Head of caudate nucleus (tissue), 42 donors: Measurements from ENCODE around the gene CER1.
"Not testable (repeated sequence)": the region's sequence is repeated elsewhere in the genome, so short reads cannot be mapped to it uniquely, and the experiment has no call there.

Source experiments
- DNase-seq, 42 donors: peaks; one replicate each; pipeline versions ENCODE4 v3.0.0 to v3.0.0-alpha.2; 2020 to 2021; ENCODE audit warnings: mixed read lengths in 7 of 42
- intact Hi-C: fragments of 100-400 bp; cut with DNase I; formaldehyde crosslinking; loops from one replicate; pipeline ENCODE4 v1.15.0; 2022

CER1 gene

GRCh38 chr9:14730461-14730898 lies 7.9 kb upstream of the CER1 start:
- no peak for DNase-seq
- intact Hi-C loops: no loop called here

- intact Hi-C loops: no loop called here
- DNase-seq: no peak
These were observed 768 bp upstream of the CER1 start for GRCh38 chr9:14723301-14723700.

GRCh38 chr9:14719231-14719923 lies 3.2 kb downstream of the CER1 start:
- DNase-seq: no peak
- intact Hi-C loops: no loop called here

- DNase-seq: no peak
These were observed 7.4 kb downstream of the CER1 start for GRCh38 chr9:14715102-14715501.

GRCh38 chr9:14713187-14713767 lies 9.3 kb downstream of the CER1 start:
- DNase-seq: no peak
- intact Hi-C loops: no loop called here

More at GRCh38 chr9:14715102-14715501, 7.4 kb downstream of the CER1 start:
- intact Hi-C loops: no loop called here

- no peak for DNase-seq
- intact Hi-C loops: no loop called here
These were observed 11.7 kb downstream of the CER1 start for GRCh38 chr9:14710804-14711203.

- DNase-seq: no peak
- intact Hi-C loops: no loop called here
These were observed 15.9 kb downstream of the CER1 start for GRCh38 chr9:14706530-14707140.

GRCh38 chr9:14705079-14705478 lies 17.5 kb downstream of the CER1 start:
- no peak for DNase-seq
- intact Hi-C loops: no loop called here

- intact Hi-C loops: no loop called here
- no peak for DNase-seq
These were observed 18.3 kb downstream of the CER1 start for GRCh38 chr9:14704281-14704680.

- intact Hi-C loops: no loop called here
These were observed 20.3 kb downstream of the CER1 start for GRCh38 chr9:14702200-14702720.

GRCh38 chr9:14693251-14693861 lies 29.2 kb downstream of the CER1 start, which contains the start of gene ZDHHC21:
Gene ZDHHC21 (minus strand): TSS chr9:14693432. CDS start chr9:14674340, 19,092 bp downstream.
- intact Hi-C loops: no loop called here
- DNase-seq: peak; percentile 48 to 93 (median 80)

More at GRCh38 chr9:14702200-14702720, 20.3 kb downstream of the CER1 start:
- no peak for DNase-seq

- DNase-seq: peak in 36 of 42 donors; percentile 1 to 68 (median 36)
- intact Hi-C loops: no loop called here
These were observed 29.9 kb downstream of the CER1 start for GRCh38 chr9:14692470-14693250.

GRCh38 chr9:14690948-14691730 lies 31.4 kb downstream of the CER1 start:
- no peak for DNase-seq
- intact Hi-C loops: no loop called here

GRCh38 chr9:14687042-14687719 lies 35.4 kb downstream of the CER1 start:
- no peak for DNase-seq
- intact Hi-C loops: no loop called here

- DNase-seq: no peak
- intact Hi-C loops: no loop called here
These were observed 36.4 kb downstream of the CER1 start for GRCh38 chr9:14686168-14686567.

GRCh38 chr9:14682616-14683015 lies 39.9 kb downstream of the CER1 start:
- intact Hi-C loops, DNase-seq: not testable (repeated sequence)

GRCh38 chr9:14678776-14679175 lies 43.8 kb downstream of the CER1 start:
- intact Hi-C loops: no loop called here
- no peak for DNase-seq

GRCh38 chr9:14677872-14678271 lies 44.7 kb downstream of the CER1 start:
- no peak for DNase-seq
- intact Hi-C loops: no loop called here
